Suprapubic skin (tissue), 4 donors: ENCODE measurements around the gene DYNC2H1. TPM values are rescaled to one million over a fixed set of nuclear protein-coding genes. Genes with fewer than 3 reads are reported as not detected.

Experiments
- DNase-seq, 2 donors: peaks; one replicate each; pipeline ENCODE4 v3.0.0-alpha.2; 2019; ENCODE audit warnings: low spot score in 2 of 2
- H3K27ac ChIP-seq: fragments of 200-600 bp; sonication (generic); one replicate; pipeline ENCODE4 v1.5.1; 2019
- H3K27me3 ChIP-seq: fragments of 200-600 bp; sonication (generic); one replicate; pipeline ENCODE4 v1.5.1; 2019
- H3K36me3 ChIP-seq: fragments of 200-600 bp; sonication (generic); one replicate; pipeline ENCODE4 v1.5.1; 2019
- H3K4me1 ChIP-seq: fragments of 200-600 bp; sonication (generic); one replicate; pipeline ENCODE4 v1.5.1; 2019
- H3K4me3 ChIP-seq: fragments of 200-600 bp; sonication (generic); one replicate; pipeline ENCODE4 v1.5.1; 2019; ENCODE audit warnings: mild to moderate bottlenecking
- H3K9me3 ChIP-seq: fragments of 200-600 bp; sonication (generic); one replicate; pipeline ENCODE4 v1.5.1; 2019
- EP300 ChIP-seq: sonication (generic); formaldehyde crosslinking; IDR thresholded peaks from one replicate; pipeline ENCODE4 v1.6.1; 2017; ENCODE audit warnings: antibody characterized with exemption
- POLR2A ChIP-seq, 2 donors: fragments of 450-650 bp; IDR thresholded peaks; one replicate each; pipeline ENCODE4 v1.6.1; 2017; ENCODE audit warnings: antibody characterized with exemption in 2 of 2, mild to moderate bottlenecking in 2 of 2, moderate library complexity in 2 of 2
- POLR2AphosphoS5 ChIP-seq, 3 donors: sonication (generic); formaldehyde crosslinking; IDR thresholded peaks; one replicate each; pipeline ENCODE4 v1.6.1; 2017; ENCODE audit warnings: antibody characterized with exemption in 3 of 3
- whole genome bisulfite sequencing: methylation state at CpG from one replicate; pipeline ENCODE4 v1.1.5; 2018; 5-methylcytosine and 5-hydroxymethylcytosine counted together
- total RNA-seq, 4 donors: library from RNA; depleted of rRNA; stranded (reverse); fragments of >200 nt; gene quantifications; one replicate each; pipeline ENCODE4 v1.1.0, GENCODE V29; 2016
- TF ChIP-seq, protein P1 (sequence below), 2 donors: fragments of 200-600 bp in 1 of 2; fragments of 450-650 bp in 1 of 2; sonication (generic) in 1 of 2; IDR thresholded peaks; one replicate each; pipeline ENCODE4 v1.5.1; 2016 to 2019; ENCODE audit warnings: antibody characterized with exemption in 2 of 2, mild to moderate bottlenecking in 1 of 2, moderate library complexity in 1 of 2

Gene DYNC2H1
- total RNA-seq, 4 donors from 2014 or later, result 8.4 to 33.2 (median 11.5) TPM

DNA sequence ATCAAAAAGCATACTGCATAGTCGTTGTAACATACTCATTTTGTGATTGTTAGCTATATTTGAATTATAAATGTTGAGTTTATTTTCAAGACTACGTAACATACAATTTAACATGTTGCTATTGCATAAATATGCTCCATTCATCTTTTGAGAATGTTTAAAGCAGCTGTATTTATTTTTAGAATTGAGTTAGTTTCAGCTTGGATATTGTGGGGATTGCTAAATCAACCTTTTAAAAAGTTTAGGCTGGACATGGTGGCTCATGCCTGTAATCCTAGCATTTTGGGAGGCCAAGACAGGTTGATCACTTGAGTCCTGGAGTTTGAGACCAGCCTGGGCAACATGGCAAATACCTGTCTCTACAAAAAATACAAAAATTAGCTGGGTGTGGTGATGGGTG is 288.1 kb downstream of the DYNC2H1 start:
- Histone ChIP-seq H3K36me3 (no peaks in the 10 kb centered on the region), H3K27me3 (no peaks in the 10 kb centered on the region), H3K27ac (no peak overlapping the region), H3K4me1 (no peaks in the 10 kb centered on the region), H3K4me3 (no peak overlapping the region), H3K9me3 (no peaks in the 10 kb centered on the region)
- TF ChIP-seq, protein P1, sequence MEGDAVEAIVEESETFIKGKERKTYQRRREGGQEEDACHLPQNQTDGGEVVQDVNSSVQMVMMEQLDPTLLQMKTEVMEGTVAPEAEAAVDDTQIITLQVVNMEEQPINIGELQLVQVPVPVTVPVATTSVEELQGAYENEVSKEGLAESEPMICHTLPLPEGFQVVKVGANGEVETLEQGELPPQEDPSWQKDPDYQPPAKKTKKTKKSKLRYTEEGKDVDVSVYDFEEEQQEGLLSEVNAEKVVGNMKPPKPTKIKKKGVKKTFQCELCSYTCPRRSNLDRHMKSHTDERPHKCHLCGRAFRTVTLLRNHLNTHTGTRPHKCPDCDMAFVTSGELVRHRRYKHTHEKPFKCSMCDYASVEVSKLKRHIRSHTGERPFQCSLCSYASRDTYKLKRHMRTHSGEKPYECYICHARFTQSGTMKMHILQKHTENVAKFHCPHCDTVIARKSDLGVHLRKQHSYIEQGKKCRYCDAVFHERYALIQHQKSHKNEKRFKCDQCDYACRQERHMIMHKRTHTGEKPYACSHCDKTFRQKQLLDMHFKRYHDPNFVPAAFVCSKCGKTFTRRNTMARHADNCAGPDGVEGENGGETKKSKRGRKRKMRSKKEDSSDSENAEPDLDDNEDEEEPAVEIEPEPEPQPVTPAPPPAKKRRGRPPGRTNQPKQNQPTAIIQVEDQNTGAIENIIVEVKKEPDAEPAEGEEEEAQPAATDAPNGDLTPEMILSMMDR (IDR thresholded peaks at IDR 0.05), result no peak
- TF ChIP-seq POLR2A (IDR thresholded peaks at IDR 0.05), result no peak
- no peak for TF ChIP-seq POLR2AphosphoS5 (IDR thresholded peaks at IDR 0.05)
- TF ChIP-seq EP300, result no peak
- WGBS, result 60% methylated on average over 2 of the region's 2 CpGs
- DNase-seq, result no peak

DNA sequence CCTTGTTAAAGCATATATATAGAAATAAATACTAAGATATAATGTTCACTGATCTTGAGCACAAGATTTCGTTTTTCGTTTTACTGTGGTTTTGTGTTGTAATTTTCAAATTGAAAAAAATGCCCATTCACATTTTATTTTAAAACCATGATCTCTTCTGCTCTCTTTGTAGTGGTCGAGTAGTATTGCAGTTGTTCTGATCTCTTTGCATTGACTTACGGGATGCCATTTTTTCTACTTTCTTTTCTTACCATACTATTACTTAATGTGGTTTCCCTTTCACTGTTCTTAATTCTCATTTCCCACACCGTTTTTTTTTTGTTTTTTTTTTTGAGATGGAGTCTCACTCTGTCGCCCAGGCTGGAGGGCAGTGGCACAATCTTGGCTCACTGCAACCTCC is 289.6 kb downstream of the DYNC2H1 start:
- H3K36me3 ChIP-seq, result no peaks in the 10 kb centered on the region
- no peak for DNase-seq
- no peaks in the 10 kb centered on the region for H3K27me3 ChIP-seq
- no peak overlapping the region for H3K4me3 ChIP-seq
- H3K27ac ChIP-seq, result no peak overlapping the region
- TF ChIP-seq EP300, result no peak
- TF ChIP-seq, protein P1 (IDR thresholded peaks at IDR 0.05), result no peak
- TF ChIP-seq POLR2A (IDR thresholded peaks at IDR 0.05), result no peak
- TF ChIP-seq POLR2AphosphoS5 (IDR thresholded peaks at IDR 0.05), result no peak
- no peaks in the 10 kb centered on the region for H3K4me1 ChIP-seq
- whole genome bisulfite sequencing, result 82% methylated on average over 6 of the region's 6 CpGs
- H3K9me3 ChIP-seq, result no peaks in the 10 kb centered on the region

DNA sequence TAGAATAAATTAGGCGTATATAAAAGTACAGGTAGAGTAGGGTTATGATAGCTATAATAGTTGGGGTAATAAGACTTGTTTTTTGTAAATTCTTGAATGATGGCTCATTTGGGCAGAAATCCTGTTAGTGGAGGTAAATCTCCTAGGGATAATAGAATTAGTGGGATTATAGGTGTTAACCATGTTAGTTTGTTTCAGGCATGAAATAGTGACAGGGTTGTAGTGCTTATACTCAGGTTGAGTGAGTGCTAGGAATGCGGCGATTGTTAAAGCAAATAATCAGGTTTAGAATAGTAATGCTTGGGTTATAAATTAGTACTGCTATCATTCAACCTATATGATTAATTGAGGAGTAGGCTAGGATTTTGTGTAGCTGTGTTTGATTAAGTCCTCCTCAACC is 297.1 kb downstream of the DYNC2H1 start:
- H3K27me3 ChIP-seq, result no peaks in the 10 kb centered on the region
- DNase-seq, result no peak
- no peak for TF ChIP-seq POLR2AphosphoS5 (IDR thresholded peaks at IDR 0.05)
- TF ChIP-seq, protein P1 (IDR thresholded peaks at IDR 0.05), result no peak
- TF ChIP-seq EP300, result no peak
- TF ChIP-seq POLR2A (IDR thresholded peaks at IDR 0.05), result no peak
- H3K4me3 ChIP-seq, result no peak overlapping the region
- no peaks in the 10 kb centered on the region for H3K36me3 ChIP-seq
- H3K4me1 ChIP-seq, result no peaks in the 10 kb centered on the region
- H3K9me3 ChIP-seq, result no peaks in the 10 kb centered on the region
- H3K27ac ChIP-seq, result no peak overlapping the region
- WGBS, result 90% methylated on average over 3 of the region's 3 CpGs

DNA sequence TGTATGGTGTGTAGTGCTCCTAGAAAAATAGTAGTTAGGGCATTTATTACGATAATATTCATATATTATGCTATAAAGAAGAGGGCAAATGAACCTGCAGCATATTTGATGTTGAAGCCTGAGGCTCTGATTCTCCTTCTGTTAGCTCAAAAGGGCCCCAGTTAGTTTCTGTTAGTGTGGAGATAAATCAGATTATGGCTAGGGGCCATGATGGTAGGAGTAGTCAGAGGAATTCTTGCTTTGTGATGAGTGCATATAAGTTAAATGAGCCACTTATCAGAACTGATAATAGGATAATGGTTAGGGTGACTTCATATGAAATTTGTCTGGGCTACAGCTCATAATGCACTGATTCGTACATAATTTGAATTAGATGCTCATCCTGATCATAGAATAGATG is 298.4 kb downstream of the DYNC2H1 start:
- WGBS, result 90% methylated on average over 2 of the region's 2 CpGs
- Histone ChIP-seq H3K27me3 (no peaks in the 10 kb centered on the region), H3K9me3 (no peaks in the 10 kb centered on the region), H3K4me1 (no peaks in the 10 kb centered on the region), H3K36me3 (no peaks in the 10 kb centered on the region), H3K4me3 (no peak overlapping the region), H3K27ac (no peak overlapping the region)
- TF ChIP-seq POLR2A (IDR thresholded peaks at IDR 0.05), result no peak
- no peak for TF ChIP-seq POLR2AphosphoS5 (IDR thresholded peaks at IDR 0.05)
- TF ChIP-seq, protein P1 (IDR thresholded peaks at IDR 0.05), result no peak
- TF ChIP-seq EP300, result no peak
- no peak for DNase-seq

DNA sequence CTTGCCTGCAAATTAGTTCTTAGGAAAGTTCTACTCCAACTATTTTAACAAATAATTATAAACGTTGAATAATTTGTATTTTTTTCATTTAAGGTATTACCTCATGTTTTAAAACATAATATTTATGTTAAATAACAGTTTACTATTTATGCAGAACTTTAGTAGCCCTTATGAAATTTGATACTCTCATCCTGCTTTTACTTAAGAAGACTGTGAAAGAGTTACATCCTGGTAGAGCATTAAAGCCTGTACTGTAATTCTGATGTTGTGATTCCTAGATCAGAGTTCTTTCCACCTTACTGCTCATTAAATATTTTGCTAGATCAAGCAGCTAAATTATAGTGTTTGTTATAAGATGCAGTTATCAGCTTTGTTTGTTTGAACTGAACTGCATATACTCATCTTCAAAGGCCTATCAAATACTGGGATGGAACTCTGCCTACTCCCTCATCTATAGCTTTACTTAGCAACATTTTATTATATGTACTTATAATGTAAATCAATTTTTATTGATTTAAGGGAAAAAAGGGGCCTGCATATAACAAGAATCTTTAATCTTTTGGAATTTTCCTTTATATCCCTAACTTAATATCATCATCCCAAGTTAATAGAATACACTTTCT is 304.2 kb downstream of the DYNC2H1 start:
- H3K4me3 ChIP-seq, result no peak overlapping the region

More for the DNA sequence above, 304.2 kb downstream of the DYNC2H1 start:
- 79% methylated on average over 1 of the region's 1 CpG for WGBS
- Histone ChIP-seq H3K27ac (no peak overlapping the region), H3K4me1 (no peaks in the 10 kb centered on the region), H3K9me3 (no peaks in the 10 kb centered on the region), H3K27me3 (no peaks in the 10 kb centered on the region), H3K36me3 (no peaks in the 10 kb centered on the region)
- TF ChIP-seq, protein P1 (IDR thresholded peaks at IDR 0.05), result no peak
- TF ChIP-seq EP300 (no peak), POLR2A (IDR thresholded peaks at IDR 0.05) (no peak), POLR2AphosphoS5 (IDR thresholded peaks at IDR 0.05) (no peak)
- DNase-seq, result no peak
